ENCODE data around the gene CRYBA1.

CRYBA1 gene

GRCh38 chr17:29292071-29292991, 45.7 kb downstream of the CRYBA1 start:
- H3K4me1 Mint-ChIP-seq: peaks cover 44% of the 10 kb centered on the region

GRCh38 chr17:29292992-29293889, 46.6 kb downstream of the CRYBA1 start:
- H3K9me3 Mint-ChIP-seq: no peaks in the 10 kb centered on the region
- H3K4me1 Mint-ChIP-seq: peaks cover 44% of the 10 kb centered on the region
- H3K27me3 Mint-ChIP-seq (ENCODE audit: low read depth, poor library complexity): peaks cover 11% of the 10 kb centered on the region
- peaks cover 29% of the 10 kb centered on the region for H3K36me3 Mint-ChIP-seq (ENCODE audit: low read depth)
- no peak for TF ChIP-seq CTCF (IDR thresholded peaks at IDR 0.05)
- peak overlapping the region; percentile 100 for H3K4me3 Mint-ChIP-seq
- peak overlapping the region; percentile 100 for H3K27ac Mint-ChIP-seq
- DNase-seq: peak; percentile 80

More at GRCh38 chr17:29292071-29292991, 45.7 kb downstream of the CRYBA1 start:
- Mint-ChIP-seq H3K27me3 (ENCODE audit: low read depth, poor library complexity) (peaks cover 7% of the 10 kb centered on the region), H3K4me3 (peak overlapping the region; percentile 100), H3K9me3 (peaks cover 8% of the 10 kb centered on the region), H3K36me3 (ENCODE audit: low read depth) (peaks cover 38% of the 10 kb centered on the region), H3K27ac (peak overlapping the region; percentile 98)
- TF ChIP-seq CTCF (IDR thresholded peaks at IDR 0.05): no peak
- peak; percentile 63 for DNase-seq

GRCh38 chr17:29293890-29294579, 47.4 kb downstream of the CRYBA1 start, which contains the start of gene NUFIP2:
TSS of gene NUFIP2 (minus strand) at chr17:29294148. CDS start at chr17:29294059, 89 bp downstream.
- Mint-ChIP-seq H3K4me3 (peak within 1 kb of the TSS; percentile 100), H3K4me1 (peaks cover 39% of the 10 kb centered on the region), H3K27ac (peak within 1 kb of the TSS; percentile 100), H3K9me3 (no peaks in the 10 kb centered on the region), H3K27me3 (ENCODE audit: low read depth, poor library complexity) (peaks cover 11% of the 10 kb centered on the region), H3K36me3 (ENCODE audit: low read depth) (peaks cover 21% of the 10 kb centered on the region)
- peak; percentile 99 for DNase-seq
- no peak for TF ChIP-seq CTCF (IDR thresholded peaks at IDR 0.05)

GRCh38 chr17:29294580-29294900, 47.9 kb downstream of the CRYBA1 start:
- Mint-ChIP-seq H3K4me1 (peaks cover 35% of the 10 kb centered on the region), H3K9me3 (no peaks in the 10 kb centered on the region), H3K36me3 (ENCODE audit: low read depth) (peaks cover 16% of the 10 kb centered on the region), H3K27ac (peak overlapping the region; percentile 100), H3K4me3 (peak overlapping the region; percentile 100), H3K27me3 (ENCODE audit: low read depth, poor library complexity) (peaks cover 11% of the 10 kb centered on the region)
- no peak for DNase-seq
- TF ChIP-seq CTCF (IDR thresholded peaks at IDR 0.05): no peak

- no peak for TF ChIP-seq CTCF (IDR thresholded peaks at IDR 0.05)
- peaks cover 11% of the 10 kb centered on the region for H3K27me3 Mint-ChIP-seq (ENCODE audit: low read depth, poor library complexity)
- H3K4me3 Mint-ChIP-seq: peak overlapping the region; percentile 68
- H3K4me1 Mint-ChIP-seq: peaks cover 30% of the 10 kb centered on the region
- no peaks in the 10 kb centered on the region for H3K9me3 Mint-ChIP-seq
- DNase-seq: no peak
- peak overlapping the region; percentile 4 for H3K27ac Mint-ChIP-seq
- H3K36me3 Mint-ChIP-seq (ENCODE audit: low read depth): peaks cover 10% of the 10 kb centered on the region
These were observed 48.8 kb downstream of the CRYBA1 start for GRCh38 chr17:29295420-29295819.

Measured in nephron progenitor cell (in vitro differentiated cells).